Loucy (cell line): Measurements from ENCODE around the gene COL9A1.

ENCODE experiments used
- H2AFZ ChIP-seq: fragments of 200-600 bp; sonication (generic); 2 replicates; pipeline ENCODE4 v1.6.0; 2016; ENCODE audit warnings: antibody characterized with exemption, mild to moderate bottlenecking, low read length, moderate library complexity
- H3F3A ChIP-seq: fragments of 200-600 bp; 2 replicates; pipeline ENCODE4 v1.6.0; 2016; ENCODE audit warnings: antibody characterized with exemption, low read depth, mild to moderate bottlenecking
- H3K27me3 ChIP-seq: fragments of 200-600 bp; sonication (generic); 2 replicates; pipeline ENCODE4 v1.6.1; 2014; ENCODE audit warnings: low read length, mild to moderate bottlenecking; ENCODE audit not compliant: insufficient read depth, poor library complexity, severe bottlenecking
- H3K36me3 ChIP-seq: fragments of 200-600 bp; sonication (generic); 2 replicates; pipeline ENCODE4 v1.6.1; 2016; ENCODE audit warnings: low read length; ENCODE audit not compliant: insufficient read depth
- H3K4me1 ChIP-seq: fragments of 200-600 bp; sonication (generic); 2 replicates; pipeline ENCODE4 v1.5.1; 2014; ENCODE audit warnings: low read length, mild to moderate bottlenecking; ENCODE audit not compliant: insufficient read depth, poor library complexity, severe bottlenecking
- H3K4me2 ChIP-seq: fragments of 200-600 bp; sonication (generic); 2 replicates; pipeline ENCODE4 v1.6.0; 2014; ENCODE audit warnings: antibody characterized with exemption, low read length, low read depth, mild to moderate bottlenecking; ENCODE audit not compliant: poor library complexity, severe bottlenecking
- H3K4me3 ChIP-seq: fragments of 200-600 bp; sonication (generic); 2 replicates; pipeline ENCODE4 v1.5.1; 2014; ENCODE audit warnings: low read length, mild to moderate bottlenecking, mixed read lengths; ENCODE audit not compliant: poor library complexity, severe bottlenecking
- H3K79me2 ChIP-seq: fragments of 200-600 bp; sonication (generic); 2 replicates; pipeline ENCODE4 v1.6.1; 2014; ENCODE audit warnings: low read length; ENCODE audit not compliant: insufficient read depth
- H3K9ac ChIP-seq: fragments of 200-600 bp; sonication (generic); 2 replicates; pipeline ENCODE4 v1.6.0; 2014; ENCODE audit warnings: mild to moderate bottlenecking, low read depth, low read length, moderate library complexity; ENCODE audit not compliant: poor library complexity, severe bottlenecking
- H3K9me2 ChIP-seq: fragments of 200-600 bp; sonication (generic); replicated peaks from 2 replicates; pipeline ENCODE4 v1.6.1; 2016; ENCODE audit warnings: low read depth, low read length, mixed read lengths
- H3K9me3 ChIP-seq: fragments of 200-600 bp; sonication (generic); 2 replicates; pipeline ENCODE4 v1.6.1; 2014; ENCODE audit warnings: mild to moderate bottlenecking, antibody characterized with exemption, low read length, low read depth; ENCODE audit not compliant: insufficient read depth
- H4K20me1 ChIP-seq: fragments of 200-600 bp; sonication (generic); 2 replicates; pipeline ENCODE4 v1.6.0; 2014; ENCODE audit warnings: antibody characterized with exemption, low read length, mild to moderate bottlenecking; ENCODE audit not compliant: insufficient read depth, poor library complexity, severe bottlenecking
- CTCF ChIP-seq: fragments of 200-600 bp; sonication (generic); conservative IDR thresholded peaks from 2 replicates; pipeline ENCODE4 v1.5.1; 2014; ENCODE audit warnings: mild to moderate bottlenecking, antibody characterized with exemption, low read length
- EZH2phosphoT487 ChIP-seq: fragments of 200-600 bp; IDR thresholded peaks from 2 replicates; pipeline ENCODE4 v1.6.1; 2018; ENCODE audit warnings: antibody characterized with exemption, mild to moderate bottlenecking, moderate library complexity, borderline replicate concordance

COL9A1 gene

GRCh38 chr6:70292193-70292592, 10.7 kb downstream of the COL9A1 start:
- no peaks in the 10 kb centered on the region for H3F3A ChIP-seq

GRCh38 chr6:70289299-70289698, 13.6 kb downstream of the COL9A1 start:
- Histone ChIP-seq H3K9ac (no peak overlapping the region), H3K36me3 (no peaks in the 10 kb centered on the region), H3F3A (no peaks in the 10 kb centered on the region), H3K79me2 (no peaks in the 10 kb centered on the region), H3K4me3 (no peak overlapping the region), H3K9me2 (no peaks in the 10 kb centered on the region), H2AFZ (no peak overlapping the region), H3K4me1 (no peaks in the 10 kb centered on the region), H4K20me1 (no peaks in the 10 kb centered on the region), H3K4me2 (no peak overlapping the region), H3K9me3 (no peaks in the 10 kb centered on the region), H3K27me3 (no peaks in the 10 kb centered on the region)
- TF ChIP-seq EZH2phosphoT487 (no peak), CTCF (peak; percentile 36)

More at GRCh38 chr6:70292193-70292592, 10.7 kb downstream of the COL9A1 start:
- no peaks in the 10 kb centered on the region for H3K36me3 ChIP-seq
- no peaks in the 10 kb centered on the region for H4K20me1 ChIP-seq
- H2AFZ ChIP-seq: no peak overlapping the region
- H3K27me3 ChIP-seq: no peaks in the 10 kb centered on the region
- no peak overlapping the region for H3K4me3 ChIP-seq
- no peak overlapping the region for H3K4me2 ChIP-seq
- no peaks in the 10 kb centered on the region for H3K4me1 ChIP-seq
- H3K9me2 ChIP-seq: no peaks in the 10 kb centered on the region
- H3K79me2 ChIP-seq: no peaks in the 10 kb centered on the region
- H3K9me3 ChIP-seq: no peaks in the 10 kb centered on the region
- H3K9ac ChIP-seq: no peak overlapping the region
- TF ChIP-seq EZH2phosphoT487 (no peak), CTCF (no peak)

GRCh38 chr6:70286905-70287304, 16.0 kb downstream of the COL9A1 start:
- no peak overlapping the region for H3K4me3 ChIP-seq
- no peaks in the 10 kb centered on the region for H3K9me3 ChIP-seq
- H3K9ac ChIP-seq: no peak overlapping the region
- H3K4me1 ChIP-seq: no peaks in the 10 kb centered on the region
- H2AFZ ChIP-seq: no peak overlapping the region
- no peaks in the 10 kb centered on the region for H3F3A ChIP-seq
- no peak overlapping the region for H3K4me2 ChIP-seq
- no peak for TF ChIP-seq CTCF
- no peak for TF ChIP-seq EZH2phosphoT487
- no peaks in the 10 kb centered on the region for H4K20me1 ChIP-seq
- no peaks in the 10 kb centered on the region for H3K27me3 ChIP-seq
- H3K9me2 ChIP-seq: no peaks in the 10 kb centered on the region
- H3K36me3 ChIP-seq: no peaks in the 10 kb centered on the region
- no peaks in the 10 kb centered on the region for H3K79me2 ChIP-seq
